Ureter (tissue), 1 donor: ENCODE measurements around the gene DENND6B. TPM values are rescaled to one million over a fixed set of nuclear protein-coding genes. Genes with fewer than 3 reads are reported as not detected.
"Not testable (repeated sequence)": the region's sequence is repeated elsewhere in the genome, so short reads cannot be mapped to it uniquely, and the experiment has no call there.

Source experiments
- DNase-seq: peaks from one replicate; pipeline ENCODE4 v3.0.0-alpha.2; 2020; ENCODE audit warnings: low spot score
- total RNA-seq: library from RNA; stranded (reverse); gene quantifications from one replicate; pipeline ENCODE4 v1.2.4, GENCODE V29; 2023
- donor health status: DM: yes; HTN: yes; CAD: no.

The DENND6B gene
- total RNA-seq, 1 donor from 2014 or later, result 21.4 TPM

GRCh38 chr22:50338860-50339462, 12.1 kb upstream of the DENND6B start:
- DNase-seq, result no peak

- DNase-seq, result no peak
These were observed 11.3 kb upstream of the DENND6B start for GRCh38 chr22:50338042-50338573.

- no peak for DNase-seq
These were observed 10.6 kb upstream of the DENND6B start for GRCh38 chr22:50337262-50338041.

- DNase-seq, result not testable (repeated sequence)
These were observed 7.6 kb upstream of the DENND6B start for GRCh38 chr22:50334433-50334832.

- DNase-seq, result no peak
These were observed 2.4 kb upstream of the DENND6B start for GRCh38 chr22:50329236-50329635.

GRCh38 chr22:50327711-50328019, 853 bp upstream of the DENND6B start:
- DNase-seq, result no peak

- DNase-seq, result no peak
These were observed 422 bp downstream of the DENND6B start for GRCh38 chr22:50326225-50326955.

- no peak for DNase-seq
These were observed 1.2 kb downstream of the DENND6B start for GRCh38 chr22:50325444-50326224.

- DNase-seq, result no peak
These were observed 2.9 kb downstream of the DENND6B start for GRCh38 chr22:50323900-50324299.

GRCh38 chr22:50322382-50323104, 4.3 kb downstream of the DENND6B start:
- not testable (repeated sequence) for DNase-seq

- no peak for DNase-seq
These were observed 6.0 kb downstream of the DENND6B start for GRCh38 chr22:50320671-50321325.

GRCh38 chr22:50320116-50320515, 6.7 kb downstream of the DENND6B start:
- DNase-seq, result no peak

GRCh38 chr22:50319503-50319951, 7.3 kb downstream of the DENND6B start:
- no peak for DNase-seq

- no peak for DNase-seq
These were observed 8.0 kb downstream of the DENND6B start for GRCh38 chr22:50318698-50319411.

GRCh38 chr22:50318356-50318697, 8.5 kb downstream of the DENND6B start:
- no peak for DNase-seq

GRCh38 chr22:50317674-50318073, 9.1 kb downstream of the DENND6B start:
- no peak for DNase-seq

GRCh38 chr22:50317178-50317577, 9.6 kb downstream of the DENND6B start:
- no peak for DNase-seq

GRCh38 chr22:50316114-50317065, 10.4 kb downstream of the DENND6B start:
- no peak for DNase-seq
